PC-3 (cell line): ENCODE results near the gene ROR1.

ENCODE experiments used
- EZH2phosphoT487 ChIP-seq: fragments of 300-600 bp; sonication (generic); IDR thresholded peaks from 2 replicates; pipeline ENCODE4 v1.6.1; 2018; ENCODE audit warnings: mild to moderate bottlenecking, antibody characterized with exemption, low read length, borderline replicate concordance
- TF ChIP-seq, protein P1 (sequence below): fragments of 300-600 bp; sonication (generic); conservative IDR thresholded peaks from 2 replicates; pipeline ENCODE4 v1.5.1; 2017; ENCODE audit warnings: antibody characterized with exemption, low read depth, mild to moderate bottlenecking, low read length

DNA sequence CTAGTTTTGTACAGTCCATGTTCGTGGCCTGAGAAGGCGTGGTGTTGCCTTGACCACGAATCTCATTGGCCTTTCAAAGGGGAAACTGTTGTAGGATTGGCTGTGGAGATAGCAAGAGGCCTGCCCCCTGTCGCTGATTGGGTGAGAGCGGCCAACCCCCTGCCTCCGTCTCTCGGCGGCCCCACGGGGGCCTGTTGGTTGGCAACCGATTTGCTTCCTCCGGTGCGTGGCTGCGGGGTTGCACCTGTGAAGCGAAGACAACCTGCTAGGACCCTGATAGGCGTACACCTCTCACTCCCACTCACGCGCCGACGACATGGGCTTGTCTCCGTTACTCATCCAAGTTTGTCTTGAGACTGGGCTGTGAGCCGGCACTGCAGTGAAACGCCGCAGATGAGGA, 429.6 kb downstream of the ROR1 start, which contains the start of gene UBE2U:
- TF ChIP-seq, protein P1, sequence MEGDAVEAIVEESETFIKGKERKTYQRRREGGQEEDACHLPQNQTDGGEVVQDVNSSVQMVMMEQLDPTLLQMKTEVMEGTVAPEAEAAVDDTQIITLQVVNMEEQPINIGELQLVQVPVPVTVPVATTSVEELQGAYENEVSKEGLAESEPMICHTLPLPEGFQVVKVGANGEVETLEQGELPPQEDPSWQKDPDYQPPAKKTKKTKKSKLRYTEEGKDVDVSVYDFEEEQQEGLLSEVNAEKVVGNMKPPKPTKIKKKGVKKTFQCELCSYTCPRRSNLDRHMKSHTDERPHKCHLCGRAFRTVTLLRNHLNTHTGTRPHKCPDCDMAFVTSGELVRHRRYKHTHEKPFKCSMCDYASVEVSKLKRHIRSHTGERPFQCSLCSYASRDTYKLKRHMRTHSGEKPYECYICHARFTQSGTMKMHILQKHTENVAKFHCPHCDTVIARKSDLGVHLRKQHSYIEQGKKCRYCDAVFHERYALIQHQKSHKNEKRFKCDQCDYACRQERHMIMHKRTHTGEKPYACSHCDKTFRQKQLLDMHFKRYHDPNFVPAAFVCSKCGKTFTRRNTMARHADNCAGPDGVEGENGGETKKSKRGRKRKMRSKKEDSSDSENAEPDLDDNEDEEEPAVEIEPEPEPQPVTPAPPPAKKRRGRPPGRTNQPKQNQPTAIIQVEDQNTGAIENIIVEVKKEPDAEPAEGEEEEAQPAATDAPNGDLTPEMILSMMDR = no peak
- no peak for TF ChIP-seq EZH2phosphoT487
